Endothelial cell of umbilical vein (primary cell): ENCODE data around the gene TLR5.

ENCODE experiments used
- EZH2 ChIP-seq: IDR thresholded peaks from 2 replicates; pipeline ENCODE4 v1.6.1; 2012; ENCODE audit warnings: borderline replicate concordance, low read depth, mild to moderate bottlenecking, moderate library complexity, low read length, inconsistent platforms; ENCODE audit not compliant: severe bottlenecking
- TF ChIP-seq, protein P1 (sequence below), 2 donors: IDR thresholded peaks; 1 replicate in 1 of 2; 2 replicates in 1 of 2; pipeline ENCODE4 v1.5.1; 2011; ENCODE audit warnings: low read length in 2 of 2, mild to moderate bottlenecking in 2 of 2, moderate library complexity in 2 of 2, control low read depth in 1 of 2, inconsistent platforms in 1 of 2, low read depth in 1 of 2; ENCODE audit not compliant: insufficient read depth in 1 of 2; ENCODE audit errors: extremely low read depth in 1 of 2
- TF ChIP-seq, protein P2 (sequence below): IDR thresholded peaks from 2 replicates; pipeline ENCODE4 v1.6.1; 2011; ENCODE audit not compliant: insufficient read depth, insufficient read length

DNA sequence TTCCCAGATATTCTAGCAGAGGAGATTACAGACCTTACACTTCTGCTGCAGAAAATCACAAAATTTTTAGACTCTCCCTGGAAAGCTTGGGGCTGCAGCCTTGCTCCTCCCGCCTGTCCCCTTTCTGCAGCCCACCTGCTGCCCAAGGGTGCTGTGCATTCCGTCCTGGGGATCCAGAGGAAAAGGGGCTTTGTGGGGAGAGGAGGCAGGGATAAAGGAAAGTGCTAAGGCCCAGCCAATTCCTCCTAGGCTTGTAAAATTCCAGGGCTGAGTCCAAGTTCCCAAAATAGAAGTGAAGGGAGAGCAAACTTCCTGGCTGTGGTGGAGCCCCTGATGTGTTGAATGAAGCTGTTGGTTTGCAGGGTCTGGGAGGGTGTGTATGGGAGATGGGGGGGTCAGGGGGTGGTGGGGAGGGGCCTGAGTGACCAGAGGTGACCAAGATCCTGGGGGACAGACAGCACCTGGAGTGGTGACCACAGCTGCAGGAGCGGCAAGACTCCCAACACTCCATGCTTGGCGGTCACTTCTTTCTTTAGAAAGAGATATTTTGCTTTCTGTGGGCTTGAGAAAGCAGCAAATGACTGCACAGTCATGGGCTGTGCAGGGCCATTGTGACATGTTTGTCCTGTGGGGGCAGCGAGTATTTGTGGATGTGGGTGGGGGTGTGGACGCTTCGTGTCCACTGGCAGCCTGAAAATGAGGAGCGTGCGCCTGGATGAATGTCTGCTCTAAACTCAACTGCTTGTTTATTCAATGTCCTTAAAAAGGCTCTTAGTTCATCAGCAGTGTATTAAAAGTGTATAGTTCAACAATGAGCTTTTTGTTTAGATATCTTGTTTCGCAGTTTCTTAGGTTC is 68.4 kb downstream of the TLR5 start:
- TF ChIP-seq, protein P1, sequence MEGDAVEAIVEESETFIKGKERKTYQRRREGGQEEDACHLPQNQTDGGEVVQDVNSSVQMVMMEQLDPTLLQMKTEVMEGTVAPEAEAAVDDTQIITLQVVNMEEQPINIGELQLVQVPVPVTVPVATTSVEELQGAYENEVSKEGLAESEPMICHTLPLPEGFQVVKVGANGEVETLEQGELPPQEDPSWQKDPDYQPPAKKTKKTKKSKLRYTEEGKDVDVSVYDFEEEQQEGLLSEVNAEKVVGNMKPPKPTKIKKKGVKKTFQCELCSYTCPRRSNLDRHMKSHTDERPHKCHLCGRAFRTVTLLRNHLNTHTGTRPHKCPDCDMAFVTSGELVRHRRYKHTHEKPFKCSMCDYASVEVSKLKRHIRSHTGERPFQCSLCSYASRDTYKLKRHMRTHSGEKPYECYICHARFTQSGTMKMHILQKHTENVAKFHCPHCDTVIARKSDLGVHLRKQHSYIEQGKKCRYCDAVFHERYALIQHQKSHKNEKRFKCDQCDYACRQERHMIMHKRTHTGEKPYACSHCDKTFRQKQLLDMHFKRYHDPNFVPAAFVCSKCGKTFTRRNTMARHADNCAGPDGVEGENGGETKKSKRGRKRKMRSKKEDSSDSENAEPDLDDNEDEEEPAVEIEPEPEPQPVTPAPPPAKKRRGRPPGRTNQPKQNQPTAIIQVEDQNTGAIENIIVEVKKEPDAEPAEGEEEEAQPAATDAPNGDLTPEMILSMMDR (IDR thresholded peaks at IDR 0.05; ENCODE audit: extremely low read depth in 1 of 2, insufficient read depth in 1 of 2, low read depth in 1 of 2, low read length in 2 of 2) = no peak
- TF ChIP-seq, protein P2, sequence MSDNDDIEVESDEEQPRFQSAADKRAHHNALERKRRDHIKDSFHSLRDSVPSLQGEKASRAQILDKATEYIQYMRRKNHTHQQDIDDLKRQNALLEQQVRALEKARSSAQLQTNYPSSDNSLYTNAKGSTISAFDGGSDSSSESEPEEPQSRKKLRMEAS = no peak
- TF ChIP-seq EZH2 = no peak
